K562 (cell line): Measurements from ENCODE around the gene SEMA4G. TPM values are rescaled to one million over a fixed set of nuclear protein-coding genes. Genes with fewer than 3 reads are reported as not detected.

Experiments
- ATAC-seq: fragments of 200-7000 bp; cut with Tn5 transposase; 3 replicates; pipeline ENCODE4 v1.9.1; 2020; ENCODE audit warnings: moderate library complexity
- BruUV-seq: library from RNA; stranded (reverse); fragments of 400-500 nt; replicated peaks from 2 replicates; lab custom pipeline; 2021; lab: Mats Ljungman, UMichigan
- CTCF ChIA-PET: fragments of 300-600 bp; formaldehyde crosslinking; extraction: SDS; loops from one replicate; lab custom pipeline; 2021; ENCODE audit warnings: low intra/inter-chr PET ratio; lab: Yijun Ruan, JAX
- POLR2A ChIA-PET: fragments of 300-600, 350-650 bp; sonication (Branson Sonifier 250); formaldehyde crosslinking; extraction: SDS; loops from one replicate; lab custom pipeline; 2021; ENCODE audit warnings: antibody characterized with exemption, inconsistent platforms; lab: Yijun Ruan, JAX
- DNase-seq, 4 experiments: peaks; one replicate each; pipeline versions ENCODE4 v3.0.0 to v3.0.0-alpha.2; 2011 to 2018; ENCODE audit warnings: low spot score in 3 of 4, mixed read lengths in 3 of 4; ENCODE audit errors: extremely low read depth in 1 of 4
- FAIRE-seq: peaks from 2 replicates; lab custom pipeline; 2011; peaks lifted over from hg19 to GRCh38; lab: Jason Lieb, UNC
- H2AFZ ChIP-seq: 2 replicates; pipeline ENCODE4 v1.6.0; 2011; ENCODE audit warnings: low read depth, low read length, control low read depth, inconsistent platforms
- H3K27ac ChIP-seq: fragments of 200-600 bp; 3 replicates; pipeline ENCODE4 v1.8.0; 2011; ENCODE audit warnings: low read depth, mild to moderate bottlenecking, control low read depth, inconsistent platforms, low read length, moderate library complexity, mixed read lengths; ENCODE audit errors: extremely low read depth
- H3K27me3 ChIP-seq, 2 experiments: fragments of 300-600 bp in 1 of 2; 2 replicates in 1 of 2; 3 replicates in 1 of 2; pipeline versions ENCODE4 v1.6.0 to v1.8.0; 2011; ENCODE audit warnings: inconsistent platforms in 2 of 2, low read length in 2 of 2, mild to moderate bottlenecking in 1 of 2, mixed read lengths in 1 of 2, moderate library complexity in 1 of 2; ENCODE audit not compliant: control insufficient read depth in 2 of 2, insufficient read depth in 2 of 2
- H3K36me3 ChIP-seq: fragments of 300-600 bp; 3 replicates; pipeline ENCODE4 v1.8.0; 2011; ENCODE audit warnings: mild to moderate bottlenecking, low read length, inconsistent platforms; ENCODE audit not compliant: control insufficient read depth, insufficient read depth
- H3K4me1 ChIP-seq, 2 experiments: fragments of 200-600 bp in 1 of 2; replicated peaks in 1 of 2; 2 replicates in 1 of 2; 3 replicates in 1 of 2; pipeline versions ENCODE4 v1.5.1 to v1.8.0; 2011; ENCODE audit warnings: inconsistent platforms in 2 of 2, low read length in 2 of 2, mild to moderate bottlenecking in 1 of 2, mixed read lengths in 1 of 2, moderate library complexity in 1 of 2; ENCODE audit not compliant: control insufficient read depth in 2 of 2, insufficient read depth in 2 of 2
- H3K4me2 ChIP-seq: 2 replicates; pipeline ENCODE4 v1.6.1; 2011; ENCODE audit warnings: low read length, control low read depth, inconsistent platforms, mixed read lengths; ENCODE audit not compliant: insufficient read depth
- H3K4me3 ChIP-seq: fragments of 200-600 bp; sonication (generic), shearing (Covaris generic); 2 replicates; pipeline ENCODE4 v1.5.1; 2016; ENCODE audit warnings: control low read depth, inconsistent platforms
- H3K79me2 ChIP-seq: fragments of 200-600 bp; 3 replicates; pipeline ENCODE4 v1.8.0; 2011; ENCODE audit warnings: low read length, inconsistent platforms; ENCODE audit not compliant: control insufficient read depth, insufficient read depth
- H3K9ac ChIP-seq, 2 experiments: 2 replicates each; pipeline versions ENCODE4 v1.6.0 to v1.6.1; 2011; ENCODE audit warnings: low read depth in 2 of 2, low read length in 2 of 2, control low read depth in 1 of 2, inconsistent platforms in 1 of 2, mild to moderate bottlenecking in 1 of 2, mixed read lengths in 1 of 2; ENCODE audit not compliant: insufficient read depth in 1 of 2
- H3K9me1 ChIP-seq: one replicate; pipeline ENCODE4 v1.6.0; 2011; ENCODE audit warnings: inconsistent platforms, mild to moderate bottlenecking, low read length, moderate library complexity; ENCODE audit not compliant: control insufficient read depth, insufficient read depth
- H3K9me3 ChIP-seq: replicated peaks from 2 replicates; pipeline ENCODE4 v1.5.1; 2011; ENCODE audit warnings: low read depth, low read length, inconsistent platforms; ENCODE audit not compliant: control insufficient read depth, insufficient read depth
- H4K20me1 ChIP-seq: replicated peaks from 2 replicates; pipeline ENCODE4 v1.6.1; 2011; ENCODE audit warnings: low read length, inconsistent platforms, mixed read lengths; ENCODE audit not compliant: control insufficient read depth, insufficient read depth
- ATF6 ChIP-seq: sonication (generic); formaldehyde crosslinking; IDR thresholded peaks from 2 replicates; pipeline ENCODE4 v1.4.0; 2020; ENCODE audit warnings: mild to moderate bottlenecking, missing genetic modification reagents
- FUS ChIP-seq: fragments of 200-400 bp; formaldehyde crosslinking; optimal IDR thresholded peaks from 2 replicates; pipeline ENCODE3; 2017; ENCODE audit warnings: low read depth, low read length
- LARP7 ChIP-seq: fragments of 450-650 bp; IDR thresholded peaks from 2 replicates; pipeline ENCODE4 v1.6.1; 2016
- MTF1 ChIP-seq: fragments of 250-450 bp; sonication (Bioruptor Pico); IDR thresholded peaks from 2 replicates; pipeline ENCODE4 v1.9.0; 2021; ENCODE audit warnings: moderate library complexity, mild to moderate bottlenecking, inconsistent platforms, borderline replicate concordance
- REST ChIP-seq, 2 experiments: fragments of 450-650 bp; formaldehyde crosslinking in 1 of 2; IDR thresholded peaks; 2 replicates each; pipeline versions ENCODE4 v1.4.0 to v1.6.1; 2014 to 2020; ENCODE audit warnings: mild to moderate bottlenecking in 2 of 2, borderline replicate concordance in 1 of 2, low read depth in 1 of 2
- TCFL5 ChIP-seq: fragments of 250-450 bp; sonication (Bioruptor Pico); conservative IDR thresholded peaks from 2 replicates; pipeline ENCODE4 v1.6.1; 2021; ENCODE audit warnings: mild to moderate bottlenecking, moderate library complexity, matching md5 sums
- ZFP91 ChIP-seq: sonication (generic); formaldehyde crosslinking; IDR thresholded peaks from 2 replicates; pipeline ENCODE4 v1.8.0; 2022; ENCODE audit warnings: mild to moderate bottlenecking, missing genetic modification reagents
- ZNF436 ChIP-seq: fragments of 250-450, 450-650 bp; sonication (Bioruptor Pico); formaldehyde crosslinking; IDR thresholded peaks from 2 replicates; pipeline ENCODE4 v1.7.0; 2020; ENCODE audit warnings: mild to moderate bottlenecking
- WGBS: fragments of 100-300 bp; shearing (Covaris generic); methylation state at CpG from one replicate; pipeline ENCODE4 v1.1.6; 2016; ENCODE audit warnings: low coverage, mixed read lengths; ENCODE audit not compliant: insufficient coverage; ENCODE audit errors: missing lambda C conversion rate; 5-methylcytosine and 5-hydroxymethylcytosine counted together
- in situ Hi-C: fragments of 300-500 bp; cut with MboI; formaldehyde crosslinking; loops from 4 replicates; pipeline ENCODE4 v1.15.0; 2018; ENCODE audit warnings: inconsistent platforms, mixed read lengths
- intact Hi-C: fragments of 100-400 bp; cut with micrococcal nuclease; formaldehyde crosslinking; loops from 2 replicates; pipeline ENCODE4 v1.14.2; 2022
- polyA plus RNA-seq, 8 experiments: library from polyadenylated mRNA; depleted of rRNA in 4 of 8; stranded (reverse) in 5 of 8; unstranded in 3 of 8; fragments of >200 nt; fragmentation: Nextera tagmentation in 2 of 8; fragmentation: Illumina TruSeq in 1 of 8; extraction: Ambion mirVana in 2 of 8; extraction: Trizol in 1 of 8; gene quantifications; 2 replicates each; pipeline versions ENCODE4 v1.2.1 to v1.2.3, GENCODE V29; 2011 to 2014; ENCODE audit warnings: inconsistent platforms in 1 of 8, missing spikeins in 1 of 8
- total RNA-seq, 7 experiments: library from RNA; depleted of rRNA in 6 of 7; stranded (reverse); fragments of >200 nt in 6 of 7; fragmentation: Illumina TruSeq in 2 of 7; extraction: Trizol in 2 of 7; gene quantifications; 2 replicates each; pipeline versions ENCODE4 v1.2.1 to v1.2.3, GENCODE V29; 2011 to 2021; ENCODE audit warnings: low replicate concordance in 1 of 7

The SEMA4G gene
- total and polyA plus RNA-seq, 9 of the 15 experiments (the other 6 are each of a cell fraction or from before 2014, with no cell fraction given), result 0.40 to 7.8 (median 1.8) TPM

GRCh38 chr10:100978121-100978900 lies 9.0 kb downstream of the SEMA4G start:
- H3K4me1 ChIP-seq, result peaks cover 0 to 4% of the 10 kb centered on the region in 2 experiments; a peak in 2 of 5 replicates
- 72% methylated on average over 7 of the region's 13 CpGs for WGBS
- no peaks in the 10 kb centered on the region for H3K9me3 ChIP-seq
- CTCF ChIA-PET, result no interaction called here
- H3K4me2 ChIP-seq, result no peak overlapping the region
- no peak overlapping the region for H3K27ac ChIP-seq
- no peak overlapping the region for H3K4me3 ChIP-seq
- intact Hi-C loops, result no loop called here
- ATAC-seq (no peak), DNase-seq (no peak), FAIRE-seq (no peak)
- no peaks in the 10 kb centered on the region; the same call in 1 of the 2 replicates for H4K20me1 ChIP-seq
- no peak overlapping the region for H2AFZ ChIP-seq
- in situ Hi-C loops, result loop anchor here (25.0 kb wide), 1 partner anchor 1059 kb away; no protein-coding TSS in a partner anchor
- no TSS peak for BruUV-seq
- POLR2A ChIA-PET, result no interaction called here
- H3K9me1 ChIP-seq, result no peaks in the 10 kb centered on the region
- H3K27me3 ChIP-seq, result no peaks in the 10 kb centered on the region
- no peak overlapping the region for H3K9ac ChIP-seq
- no peaks in the 10 kb centered on the region for H3K79me2 ChIP-seq
- peaks cover 10% of the 10 kb centered on the region; the same call in 1 of the 3 replicates for H3K36me3 ChIP-seq
- TF ChIP-seq TCFL5 (CRISPR knock-in tag) (no peak), ZNF436 (CRISPR knock-in tag) (no peak), ATF6 (CRISPR knock-in tag) (no peak), FUS (no peak), MTF1 (CRISPR knock-in tag) (no peak), REST (IDR thresholded peaks at IDR 0.05; ENCODE audit: borderline replicate concordance) (no peak), REST (CRISPR knock-in tag; IDR thresholded peaks at IDR 0.05; ENCODE audit: low read depth) (no peak), ZFP91 (no peak), LARP7 (no peak)
